OCI-LY7 (cell line): ENCODE data around the gene TKFC. TPM values are rescaled to one million over a fixed set of nuclear protein-coding genes. Genes with fewer than 3 reads are reported as not detected.

ENCODE experiments used
- BruUV-seq: library from RNA; stranded (reverse); fragments of 400-500 nt; replicated peaks from 2 replicates; lab custom pipeline; 2021; lab: Mats Ljungman, UMichigan
- CTCF ChIA-PET: fragments of 300-600 bp; sonication (Branson Sonifier 250); formaldehyde crosslinking; loops from one replicate; lab custom pipeline; 2022; ENCODE audit warnings: antibody characterized with exemption; ENCODE audit not compliant: unreplicated experiment; lab: Charles Lee
- POLR2A ChIA-PET: fragments of 300-600 bp; sonication (Branson Sonifier 250); formaldehyde crosslinking; loops from one replicate; lab custom pipeline; 2022; ENCODE audit warnings: antibody characterized with exemption; lab: Charles Lee
- DNase-seq: peaks from one replicate; pipeline ENCODE4 v3.0.0-alpha.2; 2015; ENCODE audit warnings: low spot score
- H2AFZ ChIP-seq: fragments of 200-600 bp; sonication (generic), shearing (Covaris generic); 2 replicates; pipeline ENCODE4 v1.6.1; 2014; ENCODE audit warnings: mild to moderate bottlenecking, antibody characterized with exemption, low read length, moderate library complexity
- H3K27ac ChIP-seq: fragments of 200-600 bp; sonication (generic); 2 replicates; pipeline ENCODE4 v1.5.1; 2014; ENCODE audit warnings: mixed run types, low read depth, mild to moderate bottlenecking, moderate library complexity, low read length, inconsistent platforms; ENCODE audit not compliant: poor library complexity, severe bottlenecking
- H3K36me3 ChIP-seq: fragments of 200-600 bp; sonication (generic); 2 replicates; pipeline ENCODE4 v1.6.1; 2014; ENCODE audit warnings: mild to moderate bottlenecking, antibody characterized with exemption, low read length, moderate library complexity, mixed read lengths; ENCODE audit not compliant: insufficient read depth
- H3K4me1 ChIP-seq: fragments of 200-600 bp; sonication (generic); 2 replicates; pipeline ENCODE4 v1.5.1; 2014; ENCODE audit warnings: mild to moderate bottlenecking, low read length; ENCODE audit not compliant: insufficient read depth, poor library complexity, severe bottlenecking
- H3K4me2 ChIP-seq: fragments of 200-600 bp; sonication (generic); 2 replicates; pipeline ENCODE4 v1.6.1; 2014; ENCODE audit warnings: mild to moderate bottlenecking, low read length
- H3K4me3 ChIP-seq: fragments of 200-600 bp; sonication (generic); 2 replicates; pipeline ENCODE4 v1.5.1; 2014; ENCODE audit warnings: mild to moderate bottlenecking, low read depth, low read length; ENCODE audit not compliant: poor library complexity, severe bottlenecking
- H3K79me2 ChIP-seq: fragments of 200-600 bp; sonication (generic); 2 replicates; pipeline ENCODE4 v1.6.1; 2016; ENCODE audit warnings: low read depth, mild to moderate bottlenecking, low read length, moderate library complexity, mixed read lengths; ENCODE audit not compliant: insufficient read depth
- H3K9me2 ChIP-seq: fragments of 200-600 bp; sonication (generic); 2 replicates; pipeline ENCODE4 v1.6.1; 2016; ENCODE audit warnings: mild to moderate bottlenecking, low read length, mixed read lengths; ENCODE audit not compliant: insufficient read depth
- H3K9me3 ChIP-seq: fragments of 200-600 bp; sonication (generic); 2 replicates; pipeline ENCODE4 v1.6.1; 2014; ENCODE audit warnings: mild to moderate bottlenecking, mixed run types, low read length, mixed read lengths
- H4K20me1 ChIP-seq: fragments of 200-600 bp; sonication (generic); 2 replicates; pipeline ENCODE4 v1.6.1; 2014; ENCODE audit warnings: mild to moderate bottlenecking, antibody characterized with exemption, low read length, moderate library complexity, mixed read lengths; ENCODE audit not compliant: insufficient read depth
- CTCF ChIP-seq: fragments of 200-600 bp; sonication (generic); conservative IDR thresholded peaks from 2 replicates; pipeline ENCODE4 v1.5.1; 2014; ENCODE audit warnings: mild to moderate bottlenecking, antibody characterized with exemption, low read length, moderate library complexity, mixed read lengths
- EZH2phosphoT487 ChIP-seq: fragments of 200-600 bp; sonication (generic); IDR thresholded peaks from 2 replicates; pipeline ENCODE4 v1.6.1; 2018; ENCODE audit warnings: low read depth, borderline replicate concordance, mild to moderate bottlenecking, mixed run types, antibody characterized with exemption, low read length, moderate library complexity, mixed read lengths
- intact Hi-C: fragments of 100-400 bp; cut with micrococcal nuclease; formaldehyde crosslinking; loops from one replicate; pipeline ENCODE4 v1.10.0; 2022; ENCODE audit not compliant: unreplicated experiment
- total RNA-seq, 2 experiments: library from RNA; depleted of rRNA in 1 of 2; stranded (reverse); fragments of >200 nt in 1 of 2; shearing (Covaris generic) in 1 of 2; gene quantifications; 2 replicates each; pipeline ENCODE4 v1.2.3, GENCODE V29; 2014 to 2022

Gene TKFC
- total RNA-seq, 2 experiments from 2014 or later: 77.8 to 166 TPM

GRCh38 chr11:61349189-61349751, 16.2 kb downstream of the TKFC start:
- DNase-seq: no peak
- intact Hi-C loops: no loop called here
- no peaks in the 10 kb centered on the region for H3K9me2 ChIP-seq
- H3K79me2 ChIP-seq: no peaks in the 10 kb centered on the region
- H3K27ac ChIP-seq: no peak overlapping the region
- BruUV-seq: TSS peak; percentile 31
- H3K4me1 ChIP-seq: peaks cover 10% of the 10 kb centered on the region
- TF ChIP-seq CTCF: no peak
- no peak for TF ChIP-seq EZH2phosphoT487
- H4K20me1 ChIP-seq: no peaks in the 10 kb centered on the region
- ChIA-PET POLR2A (interaction anchor here (1.1 to 1.5 kb wide), 2 partner anchors 13 to 14 kb away, joined by 3 to 6 read pairs; no protein-coding TSS in a partner anchor), CTCF (no interaction called here)
- H3K9me3 ChIP-seq: no peaks in the 10 kb centered on the region
- no peak overlapping the region for H3K4me3 ChIP-seq
- no peak overlapping the region for H2AFZ ChIP-seq
- H3K4me2 ChIP-seq: no peak overlapping the region
- peaks cover 86% of the 10 kb centered on the region for H3K36me3 ChIP-seq

GRCh38 chr11:61349916-61350315, 16.9 kb downstream of the TKFC start:
- CTCF ChIA-PET: no interaction called here
- intact Hi-C loops: no loop called here

More at GRCh38 chr11:61349916-61350315, 16.9 kb downstream of the TKFC start:
- POLR2A ChIA-PET: interaction anchor here (1.5 kb wide), 1 partner anchor 15 kb away, joined by 3 read pairs; no protein-coding TSS in a partner anchor
- Histone ChIP-seq H3K9me3 (no peaks in the 10 kb centered on the region), H3K36me3 (peaks cover 88% of the 10 kb centered on the region), H4K20me1 (no peaks in the 10 kb centered on the region), H3K4me2 (no peak overlapping the region), H3K79me2 (no peaks in the 10 kb centered on the region), H3K4me3 (no peak overlapping the region), H3K9me2 (no peaks in the 10 kb centered on the region), H2AFZ (no peak overlapping the region), H3K27ac (no peak overlapping the region), H3K4me1 (peaks cover 11% of the 10 kb centered on the region)
- TF ChIP-seq EZH2phosphoT487: no peak
- no peak for TF ChIP-seq CTCF
- no TSS peak for BruUV-seq
- no peak for DNase-seq
